Inflammatory macrophage (primary cell): ENCODE results near the gene TMC1.
"Not testable (repeated sequence)": the region's sequence is repeated elsewhere in the genome, so short reads cannot be mapped to it uniquely, and the experiment has no call there.

Experiments used
- DNase-seq, 2 donors: peaks; one replicate each; pipeline ENCODE4 v3.0.0-alpha.2; 2020 to 2022

Gene TMC1

DNA sequence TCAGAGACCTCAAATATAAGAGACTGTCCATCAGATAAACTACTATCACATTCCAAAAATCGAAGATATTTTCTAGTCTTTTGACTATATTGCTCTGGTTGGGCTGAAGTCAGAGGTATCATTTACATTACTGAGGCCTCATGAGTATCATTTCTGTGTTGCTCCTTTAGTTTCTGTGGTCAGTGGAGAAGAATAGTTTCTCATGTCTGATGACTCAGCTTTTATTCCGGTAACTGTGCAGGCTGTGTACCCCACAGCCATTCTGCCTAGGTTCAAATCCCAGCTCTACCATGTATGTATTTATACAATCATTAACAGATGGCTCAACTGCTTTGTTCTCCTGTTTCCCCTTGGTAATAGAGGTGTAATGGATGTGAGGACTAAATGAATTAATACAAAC, 252.2 kb downstream of the TMC1 start:
- no peak for DNase-seq

DNA sequence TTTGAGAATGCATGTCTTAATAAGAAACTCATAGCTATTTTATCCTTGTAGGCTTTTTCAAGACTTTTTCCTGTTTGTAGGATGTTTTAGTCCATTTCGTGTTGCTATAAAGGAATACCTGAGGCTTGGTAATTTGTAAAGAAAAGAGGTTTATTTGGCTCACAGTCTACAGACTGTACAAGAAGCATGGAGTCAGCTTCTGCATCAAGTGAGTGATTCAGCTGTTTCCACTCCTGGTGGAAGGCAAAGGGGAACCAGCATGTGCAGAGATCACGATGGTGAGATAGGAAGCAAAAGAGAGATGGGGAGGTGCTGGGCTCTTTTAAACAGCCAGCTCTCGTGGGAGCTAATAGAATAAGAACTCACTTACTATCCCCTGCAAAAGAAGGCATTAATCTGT, 254.2 kb downstream of the TMC1 start:
- DNase-seq = peak in 1 of 2 donors; percentile 11

DNA sequence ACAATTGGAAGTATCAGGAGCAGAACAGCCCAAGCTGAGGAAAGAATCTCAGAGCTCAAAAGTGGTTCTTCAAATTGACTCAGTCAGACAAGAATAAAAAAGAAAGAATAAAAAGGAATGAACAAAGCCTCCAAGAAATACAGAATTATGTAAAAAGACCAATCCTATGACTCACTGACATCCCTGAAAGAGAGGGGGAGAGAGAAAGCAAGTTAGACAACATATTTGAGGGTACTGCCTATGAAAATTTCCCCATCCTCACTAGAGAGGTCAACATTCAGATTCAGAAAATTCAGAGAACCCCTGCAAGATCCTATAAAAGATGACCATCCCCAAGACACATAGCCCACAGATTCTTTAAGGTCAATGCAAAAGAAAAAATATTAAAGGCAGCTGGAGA, 258.2 kb downstream of the TMC1 start:
- DNase-seq = no peak

DNA sequence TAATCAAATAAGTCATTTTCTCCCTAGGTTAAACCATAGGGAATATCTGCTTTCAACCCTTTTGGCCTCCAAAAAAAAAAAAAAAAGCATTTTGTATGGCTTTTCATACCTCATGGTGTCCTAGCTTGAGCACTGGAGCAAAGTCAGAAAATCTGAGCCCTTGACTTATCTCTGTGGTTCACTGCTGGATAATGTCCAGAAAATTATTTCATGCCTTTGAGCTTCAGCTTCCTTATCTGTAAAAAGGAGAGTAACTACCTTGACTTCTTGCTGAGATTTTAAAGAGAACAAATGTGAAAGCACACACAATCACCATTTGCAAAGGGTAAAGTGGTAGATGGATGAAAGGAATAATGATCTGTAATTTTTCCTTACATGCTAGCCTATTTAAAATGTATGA, 265.5 kb downstream of the TMC1 start:
- DNase-seq = no peak

DNA sequence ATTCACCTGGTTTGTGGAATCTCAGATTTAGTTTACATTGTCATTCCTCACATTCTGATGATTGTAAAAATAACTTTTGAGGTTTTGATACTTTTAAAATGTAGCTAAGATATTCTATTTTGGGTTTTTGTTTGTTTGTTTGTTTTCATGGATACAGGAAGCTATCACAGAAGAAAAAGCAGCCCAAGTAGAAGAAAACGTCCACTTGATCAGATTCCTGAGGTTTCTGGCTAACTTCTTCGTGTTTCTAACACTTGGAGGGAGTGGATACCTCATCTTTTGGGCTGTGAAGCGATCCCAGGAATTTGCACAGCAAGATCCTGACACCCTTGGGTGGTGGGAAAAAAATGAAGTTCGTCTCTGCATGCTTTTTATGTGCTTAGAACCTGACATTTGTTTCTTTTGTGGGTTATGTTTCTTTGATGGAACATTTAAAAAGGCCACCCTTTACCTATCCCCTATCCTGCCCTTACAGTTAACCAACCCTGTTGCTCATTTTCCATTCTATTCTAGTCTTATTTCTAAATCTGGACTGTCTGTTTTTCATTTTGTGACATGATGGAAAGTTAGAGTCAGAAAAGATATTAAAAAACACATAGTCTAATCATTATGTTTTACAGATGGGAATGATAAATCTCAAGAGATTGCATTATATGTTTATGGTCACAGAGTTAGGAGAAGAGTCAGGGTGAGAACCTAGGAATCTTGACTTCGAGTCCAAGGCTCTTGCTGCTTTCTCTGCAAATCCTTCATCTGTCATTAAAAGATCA, 267.7 kb downstream of the TMC1 start:
- no peak for DNase-seq

DNA sequence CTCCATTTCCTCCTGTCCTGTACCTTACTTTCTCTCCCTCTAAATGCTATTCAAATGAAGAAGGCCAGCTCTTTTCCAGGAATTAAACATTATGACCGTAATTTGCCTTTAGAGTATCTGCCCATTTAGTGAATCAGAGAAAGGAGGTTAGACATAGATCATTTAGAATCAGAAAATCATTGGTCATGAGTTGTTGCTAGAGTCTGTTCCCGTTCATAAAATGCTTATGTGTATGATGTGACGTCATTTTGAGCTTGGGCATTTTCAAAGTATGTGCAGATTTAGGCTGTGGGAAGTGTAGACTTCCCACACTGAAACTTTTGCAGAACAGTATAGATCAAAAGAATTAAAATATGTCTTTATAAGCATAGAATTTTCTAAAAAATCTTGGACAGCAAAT, 268.5 kb downstream of the TMC1 start:
- no peak for DNase-seq

DNA sequence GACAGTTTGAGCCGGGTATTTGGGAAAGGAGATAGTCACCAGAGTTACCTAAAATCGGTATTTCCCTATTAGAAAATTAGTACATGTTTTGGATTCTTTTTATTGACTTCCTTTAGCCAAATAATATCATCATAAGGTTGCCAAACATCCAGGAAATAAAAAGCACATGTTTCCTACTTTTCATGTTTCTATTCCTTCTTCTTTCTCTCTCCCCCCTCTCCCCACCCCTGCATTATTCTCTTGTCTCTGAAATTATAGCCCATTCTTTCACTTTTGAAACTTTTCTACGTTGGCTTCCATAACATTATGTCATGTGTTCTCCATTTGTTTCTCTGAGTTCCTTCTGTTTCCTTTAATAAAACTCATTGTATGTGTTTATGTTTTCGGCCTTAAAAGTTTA, 269.6 kb downstream of the TMC1 start:
- no peak for DNase-seq

DNA sequence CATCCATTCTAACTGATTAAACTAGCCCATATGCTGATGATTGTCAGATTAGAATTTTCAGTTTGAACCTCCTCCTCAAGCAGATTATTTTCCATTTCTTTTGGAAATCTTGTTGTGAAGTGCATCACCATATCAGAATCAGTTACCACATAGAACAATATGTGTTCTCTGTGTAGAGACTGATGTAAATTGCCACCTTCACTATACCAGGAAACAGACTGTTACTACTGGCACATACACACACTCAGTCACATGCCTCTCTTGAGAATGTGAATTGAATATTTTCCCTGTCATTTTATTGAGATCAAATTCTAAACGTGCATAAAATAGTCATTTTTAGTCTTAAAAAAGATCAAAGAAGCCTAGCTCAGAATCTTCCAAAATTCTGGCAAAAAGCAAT, 270.0 kb downstream of the TMC1 start:
- no peak for DNase-seq

DNA sequence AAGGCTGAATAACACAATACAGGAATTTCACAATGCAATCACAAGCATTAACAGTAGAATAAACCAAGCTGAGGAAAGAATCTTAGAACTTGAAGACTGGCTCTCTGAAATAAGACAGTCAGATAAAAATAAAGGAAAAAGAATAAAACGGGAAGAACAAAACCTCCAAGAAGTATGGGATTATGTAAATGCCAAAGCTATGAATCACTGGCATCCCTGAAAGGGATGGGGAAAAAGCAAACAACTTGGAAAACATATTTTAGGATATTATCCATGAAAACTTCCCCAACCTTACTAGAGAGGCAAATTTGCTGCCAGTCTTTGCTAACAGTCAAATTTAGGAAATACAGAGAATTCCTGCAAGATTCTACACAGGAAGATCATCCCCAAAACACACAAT, 273.5 kb downstream of the TMC1 start:
- DNase-seq = no peak

DNA sequence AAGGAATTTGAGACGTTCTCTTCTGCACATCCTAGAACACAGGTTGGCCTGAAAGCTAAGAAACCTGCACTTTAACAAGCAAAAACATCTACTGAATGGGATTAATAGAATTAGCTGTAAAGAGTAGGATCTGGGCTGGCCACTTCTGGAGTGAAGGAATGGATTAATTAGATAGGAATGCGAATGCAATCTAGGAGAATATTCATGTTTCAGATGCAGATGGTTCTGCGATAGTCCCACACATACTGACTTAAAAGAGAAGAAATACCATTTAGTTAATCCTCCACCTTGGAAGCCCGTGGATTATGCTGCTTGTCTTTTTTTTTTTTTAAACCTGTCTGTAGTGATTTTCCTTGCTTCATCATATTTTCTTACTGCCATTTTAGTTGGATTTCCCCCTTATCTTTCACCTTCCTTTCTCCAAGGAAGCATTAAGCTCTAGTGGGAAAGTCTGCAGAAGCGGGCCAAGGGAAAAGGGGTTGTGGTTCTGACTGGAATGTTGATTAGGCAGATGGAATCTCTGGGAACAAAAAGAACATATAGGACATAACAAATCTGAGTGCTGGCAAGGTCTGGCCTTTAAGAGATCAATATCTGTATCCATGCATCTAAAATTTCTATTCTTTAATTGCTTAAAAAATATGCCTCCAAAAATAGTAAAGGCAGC, 279.1 kb downstream of the TMC1 start:
- no peak for DNase-seq

DNA sequence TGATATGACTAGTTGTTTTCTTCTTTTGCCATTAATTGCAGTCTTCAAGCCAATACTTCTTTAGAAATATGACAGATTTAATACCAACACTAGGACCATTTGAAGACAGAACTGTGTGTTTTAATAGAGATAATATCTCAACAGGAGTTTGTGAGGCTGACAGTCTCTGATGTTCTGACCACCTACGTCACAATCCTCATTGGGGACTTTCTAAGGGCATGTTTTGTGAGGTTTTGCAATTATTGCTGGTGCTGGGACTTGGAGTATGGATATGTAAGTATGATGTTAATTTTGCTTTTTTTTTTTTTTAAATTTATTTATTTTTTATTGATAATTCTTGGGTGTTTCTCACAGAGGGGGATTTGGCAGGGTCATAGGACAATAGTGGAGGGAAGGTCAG, 283.8 kb downstream of the TMC1 start:
- no peak for DNase-seq

DNA sequence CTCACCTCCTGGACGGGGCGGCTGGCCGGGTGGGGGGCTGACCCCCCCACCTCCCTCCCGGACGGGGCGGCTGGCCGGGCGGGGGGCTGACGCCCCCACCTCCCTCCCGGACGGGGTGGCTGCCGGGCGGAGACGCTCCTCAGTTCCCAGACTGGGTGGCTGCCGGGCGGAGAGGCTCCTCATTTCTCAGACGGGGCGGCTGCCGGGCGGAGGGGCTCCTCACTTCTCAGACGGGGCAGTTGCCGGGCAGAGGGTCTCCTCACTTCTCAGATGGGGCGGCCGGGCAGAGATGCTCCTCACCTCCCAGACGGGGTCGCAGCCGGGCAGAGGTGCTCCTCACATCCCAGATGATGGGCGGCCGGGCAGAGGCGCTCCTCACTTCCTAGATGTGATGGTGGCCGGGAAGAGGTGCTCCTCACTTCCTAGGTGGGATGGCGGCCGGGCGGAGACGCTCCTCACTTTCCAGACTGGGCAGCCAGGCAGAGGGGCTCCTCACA, 285.0 kb downstream of the TMC1 start:
- not testable (repeated sequence) for DNase-seq

DNA sequence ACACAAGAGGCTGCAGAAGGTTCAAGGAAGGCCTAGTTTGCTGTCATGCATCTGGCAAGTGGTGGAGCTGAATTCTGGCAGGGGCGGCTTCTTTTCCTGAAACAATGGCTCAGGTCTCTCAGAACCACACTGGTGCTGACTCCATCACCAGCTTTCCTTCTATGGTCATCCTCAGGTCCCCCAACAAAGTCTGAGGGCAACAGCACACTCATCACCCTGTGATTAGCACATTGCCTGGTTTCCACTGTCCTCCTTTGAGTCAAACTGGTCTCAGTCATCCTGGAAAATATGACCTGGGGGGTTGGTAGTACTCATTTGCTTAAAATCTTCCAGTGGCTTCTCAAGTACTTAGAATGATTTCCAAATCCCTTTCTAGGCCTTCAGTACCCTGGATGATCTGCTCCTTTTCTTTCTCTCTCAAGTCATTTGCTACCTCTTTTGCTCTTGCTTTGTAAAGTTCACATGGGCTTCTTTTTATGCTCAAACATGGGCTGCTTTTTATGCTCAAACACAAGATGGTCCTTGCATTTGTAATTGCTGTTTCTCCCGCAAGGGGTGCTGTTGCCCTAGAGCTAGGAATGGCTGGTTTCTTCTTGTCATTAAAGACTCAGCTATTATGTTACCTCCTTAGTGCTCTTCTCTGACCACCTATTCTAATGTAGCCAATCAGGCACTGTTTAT, 286.5 kb downstream of the TMC1 start:
- no peak for DNase-seq

DNA sequence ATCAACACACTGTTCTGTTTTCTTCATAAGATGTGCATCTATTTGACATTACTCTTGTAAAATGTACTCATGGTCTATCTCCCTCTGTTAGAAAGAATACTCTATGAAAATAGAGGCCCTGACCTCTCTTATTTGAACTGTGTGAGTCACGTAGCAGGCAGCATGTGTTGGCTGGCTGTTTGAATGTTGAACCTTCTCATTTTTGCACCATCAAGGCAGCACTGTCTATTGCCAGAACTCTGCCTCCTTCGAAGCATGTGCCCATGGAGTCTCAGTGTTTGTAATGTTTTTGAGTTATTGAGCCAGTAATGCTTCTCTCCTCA, 287.0 kb downstream of the TMC1 start:
- no peak for DNase-seq

DNA sequence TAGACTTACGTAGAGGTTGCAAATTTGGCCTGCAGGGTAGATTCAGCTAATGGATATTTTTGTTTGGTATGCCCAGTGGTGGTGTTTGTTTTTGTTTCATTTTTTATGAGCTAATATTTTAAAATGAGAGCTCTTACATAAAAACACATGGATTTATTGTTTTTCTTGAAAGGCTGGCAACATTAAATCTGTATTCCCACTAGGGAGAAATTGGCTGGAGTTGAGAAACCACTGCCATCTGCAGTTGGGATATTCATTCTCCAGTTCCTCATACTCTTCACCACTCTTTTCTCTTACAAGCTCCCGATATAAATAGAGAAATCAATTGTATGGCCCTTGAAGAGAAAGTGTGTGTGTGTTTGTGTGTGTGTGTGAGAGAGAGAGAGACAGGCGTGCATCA, 288.2 kb downstream of the TMC1 start:
- DNase-seq = no peak

DNA sequence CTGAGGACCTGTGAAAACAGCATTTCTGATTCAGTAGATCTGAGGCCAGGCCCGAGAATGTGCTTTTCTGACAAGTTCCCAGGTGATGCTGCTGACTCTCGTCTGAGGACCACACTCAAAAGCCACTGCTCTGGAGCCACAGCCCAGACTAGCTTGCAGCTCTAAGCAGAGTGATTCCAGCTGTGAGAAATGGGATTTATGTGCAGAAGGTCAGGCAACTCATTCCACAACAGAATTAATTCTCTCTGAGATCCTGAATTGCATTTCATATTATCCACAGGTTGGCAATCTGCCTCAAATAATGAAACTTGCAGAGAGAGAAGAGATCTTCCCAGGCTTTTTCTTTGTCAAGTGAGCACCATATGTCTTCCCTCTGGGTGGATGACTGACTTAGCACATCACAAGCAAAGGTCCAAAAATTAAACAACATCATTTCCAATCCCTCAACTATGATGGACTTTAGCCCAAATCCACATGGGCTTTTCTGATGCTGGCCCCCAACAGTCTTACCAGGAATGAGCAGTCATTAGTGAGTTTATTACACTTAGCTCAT, 291.2 kb downstream of the TMC1 start:
- DNase-seq = no peak

DNA sequence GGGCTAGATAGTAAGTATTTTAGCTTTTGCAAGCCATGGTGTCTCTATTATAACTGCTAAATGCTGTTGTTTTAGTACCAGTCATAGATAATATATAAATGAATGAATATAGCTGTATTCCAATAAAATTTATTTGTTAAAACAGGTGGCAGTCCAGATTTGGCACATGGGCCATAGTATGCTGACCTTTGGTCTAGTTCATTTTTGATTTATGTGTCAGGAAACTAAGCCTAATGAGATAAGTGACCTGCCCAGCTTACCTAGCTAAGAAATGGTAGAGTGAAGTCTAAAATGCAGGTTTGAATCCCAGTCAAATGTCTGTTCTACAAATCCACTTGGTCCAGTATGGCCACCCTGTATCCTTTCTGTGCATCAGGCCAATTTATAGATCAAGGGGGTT, 292.1 kb downstream of the TMC1 start:
- DNase-seq = no peak

DNA sequence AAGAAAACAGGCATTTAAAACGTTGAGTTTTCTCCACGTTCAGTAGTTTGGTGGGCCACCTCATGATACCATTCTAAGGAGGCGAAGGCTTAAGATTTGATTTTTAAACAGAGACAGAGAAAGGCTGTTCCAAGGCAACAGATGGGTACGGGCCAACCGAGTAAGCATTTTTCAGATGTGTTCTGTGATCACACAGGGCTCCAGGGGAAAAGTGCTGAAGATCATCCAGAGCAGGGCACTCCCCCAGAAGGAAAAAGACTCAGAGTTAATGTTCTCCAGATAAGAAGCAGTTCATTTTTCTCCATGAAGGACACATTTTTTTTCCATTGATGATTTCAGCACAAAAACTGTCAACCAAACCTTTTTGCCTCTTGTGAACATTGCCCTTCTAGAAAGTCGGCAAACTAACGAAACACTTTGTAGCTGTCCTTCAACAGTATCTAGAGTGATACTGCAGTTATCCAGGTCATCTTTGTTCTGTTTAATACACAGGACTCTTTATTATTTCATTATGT, 292.7 kb downstream of the TMC1 start:
- DNase-seq = no peak

DNA sequence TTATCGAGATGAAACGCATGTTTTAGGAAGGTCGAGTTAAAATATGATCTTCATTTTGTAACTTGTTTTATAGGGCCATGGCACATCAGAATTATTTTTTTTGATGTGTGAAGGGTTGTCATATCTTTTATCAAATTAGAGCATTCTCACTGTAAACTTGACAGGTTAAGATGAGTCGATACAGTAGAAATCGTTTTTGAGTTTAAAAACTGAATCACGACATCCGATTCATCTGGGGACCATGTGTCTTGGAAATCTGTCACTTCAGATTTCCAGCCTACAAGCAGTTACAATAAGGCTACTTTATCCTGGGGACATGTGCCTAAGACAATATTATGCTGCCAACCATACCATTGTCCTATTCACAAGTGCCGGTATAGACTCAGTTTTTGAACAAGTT, 295.3 kb downstream of the TMC1 start:
- no peak for DNase-seq

DNA sequence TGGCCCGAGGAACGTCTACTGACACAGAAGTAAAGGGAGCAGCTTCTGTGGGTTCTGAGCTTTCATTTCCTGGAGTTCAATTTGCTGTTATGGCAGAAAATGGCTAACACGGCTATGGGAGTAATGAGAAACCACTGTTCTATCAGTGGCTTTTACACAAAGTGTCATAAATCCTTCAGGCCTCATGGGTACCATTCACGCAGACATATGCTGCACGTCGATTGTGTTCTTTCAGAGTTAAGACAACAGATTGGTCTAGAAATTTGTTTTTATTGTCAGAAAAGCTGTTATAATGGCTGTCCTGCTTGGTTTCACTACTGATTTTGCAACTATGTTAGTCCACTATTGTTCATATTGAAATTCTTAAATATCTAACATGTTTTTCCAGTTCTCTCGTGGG, 296.0 kb downstream of the TMC1 start:
- no peak for DNase-seq

DNA sequence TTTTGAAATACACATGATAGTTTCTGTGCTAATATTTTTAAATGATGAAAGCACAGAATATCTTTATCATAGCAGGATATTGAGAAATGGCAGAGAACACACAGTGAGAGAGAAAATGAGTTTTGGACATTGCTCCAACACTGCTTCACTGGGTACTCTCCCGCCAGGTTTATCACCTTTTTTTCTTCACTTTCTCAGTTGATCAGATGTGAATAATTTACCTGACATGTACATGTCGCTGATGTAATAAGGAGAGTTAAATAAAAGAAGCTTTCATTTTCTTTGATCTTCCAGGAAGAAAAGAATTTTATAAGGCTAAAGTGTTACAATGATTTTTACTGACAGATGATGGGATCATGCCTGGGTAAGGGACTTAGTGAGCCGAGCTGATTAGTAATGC, 297.0 kb downstream of the TMC1 start:
- DNase-seq = no peak

DNA sequence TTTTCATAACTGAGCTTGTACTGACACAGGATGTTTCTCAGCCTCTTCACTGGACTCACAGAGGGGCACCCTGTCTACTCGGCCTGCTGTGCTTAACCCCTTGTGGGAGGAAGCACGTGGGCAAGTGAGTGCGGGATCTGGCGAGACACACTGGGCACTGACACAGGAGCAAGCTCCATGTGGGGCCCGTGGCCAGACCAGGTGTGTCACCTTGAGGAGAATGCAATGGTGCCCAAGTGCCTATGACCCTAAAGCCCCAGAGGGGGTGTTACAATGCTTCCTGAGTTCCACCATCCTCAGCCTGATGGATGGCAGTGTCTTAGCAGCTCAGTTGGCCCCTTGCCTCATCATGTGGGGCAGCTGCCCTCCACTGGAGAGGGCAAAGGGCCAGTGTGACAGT, 302.6 kb downstream of the TMC1 start:
- no peak for DNase-seq
